HT1080 (cell line): ENCODE results near the gene YEATS2. TPM values are rescaled to one million over a fixed set of nuclear protein-coding genes. Genes with fewer than 3 reads are reported as not detected.
"Not testable (repeated sequence)": the region's sequence is repeated elsewhere in the genome, so short reads cannot be mapped to it uniquely, and the experiment has no call there.

Source experiments
- DNase-seq: peaks from one replicate; pipeline ENCODE4 v3.0.0-alpha.2; 2015; ENCODE audit warnings: low read depth
- total RNA-seq: library from RNA; depleted of rRNA; stranded (reverse); fragments of >200 nt; shearing (Covaris generic); gene quantifications from 2 replicates; pipeline ENCODE4 v1.2.3, GENCODE V29; 2014

Gene YEATS2
- total RNA-seq, 1 experiment from 2014 or later = 44.4 TPM

- no peak for DNase-seq
These were observed 13.9 kb downstream of the YEATS2 start for GRCh38 chr3:183711516-183711915.

- no peak for DNase-seq
These were observed 17.0 kb downstream of the YEATS2 start for GRCh38 chr3:183714622-183715021.

DNA sequence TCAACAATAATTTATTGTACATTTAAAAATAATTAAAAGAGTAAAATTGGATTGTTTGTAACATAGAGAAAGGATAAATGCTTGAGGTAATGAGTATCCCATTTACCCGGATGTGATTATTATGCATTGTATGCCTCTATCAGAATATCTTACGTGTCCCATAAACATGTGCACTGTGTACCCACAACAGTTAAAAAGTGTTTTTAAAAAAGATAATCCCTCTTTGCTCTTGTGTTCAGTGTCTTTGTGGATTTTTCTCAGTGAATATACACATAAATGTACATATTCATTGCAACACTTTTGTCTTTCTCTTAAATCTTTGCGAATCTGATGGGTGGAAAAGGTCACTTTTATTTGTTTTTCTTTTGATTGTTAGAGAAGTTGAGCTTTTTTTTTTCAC, 20.4 kb downstream of the YEATS2 start:
- DNase-seq = no peak

- no peak for DNase-seq
These were observed 27.8 kb downstream of the YEATS2 start for GRCh38 chr3:183725387-183725786.

DNA sequence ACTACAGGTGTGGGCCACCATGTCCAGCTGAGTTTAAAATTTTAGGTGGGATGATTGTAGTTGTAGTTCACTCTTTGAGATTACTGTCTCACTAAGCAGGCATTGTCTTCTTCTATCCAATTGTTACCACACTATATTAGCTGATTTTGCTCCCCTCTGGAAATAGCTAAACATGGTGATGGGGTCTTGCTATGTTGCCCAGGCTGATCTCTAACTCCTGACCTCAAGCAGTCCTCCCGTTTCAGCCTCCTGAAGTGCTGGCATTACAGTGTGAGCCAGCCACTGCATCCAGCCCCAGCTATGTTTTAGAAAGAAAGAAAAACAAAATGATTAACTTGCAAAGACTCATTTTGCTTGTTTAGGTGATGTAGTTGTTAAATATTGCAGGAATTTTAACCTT, 30.6 kb downstream of the YEATS2 start:
- DNase-seq = no peak

GRCh38 chr3:183730361-183730760, 32.8 kb downstream of the YEATS2 start:
- no peak for DNase-seq

DNA sequence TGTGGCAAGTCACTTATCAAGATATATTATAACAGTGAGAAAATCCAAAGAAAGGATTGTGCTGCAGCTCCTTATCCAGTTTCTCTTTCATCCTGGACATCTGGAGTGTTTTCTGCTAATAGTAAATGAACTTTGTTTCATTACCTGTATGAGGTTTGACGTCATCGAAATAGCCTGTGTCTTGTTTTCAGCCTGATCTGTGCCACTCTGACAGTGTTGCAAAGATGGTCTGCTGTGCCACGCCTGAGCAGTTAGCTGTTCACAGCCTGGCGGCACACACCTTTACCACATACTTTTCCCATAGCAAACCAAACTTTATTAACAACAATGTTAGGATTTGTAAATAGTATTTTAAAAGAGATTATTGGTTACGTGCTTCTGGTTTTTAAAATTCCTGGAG, 34.0 kb downstream of the YEATS2 start:
- DNase-seq = no peak

- no peak for DNase-seq
These were observed 36.0 kb downstream of the YEATS2 start for GRCh38 chr3:183733553-183733952.

DNA sequence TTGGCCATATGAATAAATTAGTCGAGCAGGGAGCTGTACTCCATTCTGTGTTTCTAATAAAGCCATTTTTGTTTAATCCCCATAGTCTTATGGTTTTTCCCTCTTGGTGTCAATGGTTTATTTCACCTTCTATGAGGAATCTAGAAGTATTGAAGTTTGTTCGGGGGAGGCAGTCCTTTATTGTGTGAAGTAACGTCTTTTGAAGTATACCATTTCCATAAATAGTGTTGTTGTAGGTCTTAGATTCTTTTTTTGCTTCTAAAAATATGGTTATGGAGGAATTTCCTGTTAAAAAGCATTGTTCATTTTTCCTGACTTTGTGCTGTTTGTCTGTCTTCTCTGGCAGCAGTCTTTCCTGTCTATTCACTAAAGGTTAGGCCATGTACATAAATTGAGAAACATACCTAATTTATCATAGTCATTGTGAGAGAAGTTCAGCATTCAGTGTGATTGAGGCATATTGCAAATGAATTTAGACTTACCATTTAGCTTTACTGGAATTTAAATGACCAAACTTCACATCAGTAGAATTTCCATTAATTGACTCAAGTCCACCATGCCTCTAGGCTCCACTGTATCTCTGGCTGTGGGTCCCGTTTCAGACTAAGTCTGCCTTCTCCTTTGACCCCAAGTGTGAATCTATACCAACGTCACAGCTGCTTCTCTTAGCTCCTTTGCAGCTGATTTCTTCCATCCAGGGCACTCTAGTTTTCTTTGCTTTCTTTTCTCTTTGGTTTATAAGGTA, 37.3 kb downstream of the YEATS2 start:
- no peak for DNase-seq

- DNase-seq = no peak
These were observed 39.5 kb downstream of the YEATS2 start for GRCh38 chr3:183737116-183737515.

- not testable (repeated sequence) for DNase-seq
These were observed 42.6 kb downstream of the YEATS2 start for GRCh38 chr3:183740154-183740553.

- no peak for DNase-seq
These were observed 45.6 kb downstream of the YEATS2 start for GRCh38 chr3:183743231-183743630.

- no peak for DNase-seq
These were observed 47.9 kb downstream of the YEATS2 start for GRCh38 chr3:183745300-183746098.

DNA sequence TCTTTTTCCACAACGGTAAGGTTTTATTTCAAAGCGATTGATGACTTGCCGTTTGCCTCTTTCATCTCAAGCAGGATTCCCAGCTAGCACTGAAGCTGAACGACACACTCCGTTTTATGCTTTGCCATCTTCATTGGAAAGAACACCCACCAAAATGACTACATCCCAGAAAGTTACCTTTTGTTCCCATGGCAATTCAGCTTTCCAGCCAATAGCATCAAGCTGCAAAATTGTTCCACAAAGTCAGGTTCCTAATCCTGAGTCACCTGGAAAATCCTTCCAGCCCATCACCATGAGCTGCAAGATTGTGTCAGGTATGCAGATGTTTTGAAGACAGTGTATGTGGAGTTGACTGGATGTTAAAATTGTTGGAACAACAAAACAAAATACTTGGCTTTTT, 56.5 kb downstream of the YEATS2 start:
- DNase-seq = no peak

DNA sequence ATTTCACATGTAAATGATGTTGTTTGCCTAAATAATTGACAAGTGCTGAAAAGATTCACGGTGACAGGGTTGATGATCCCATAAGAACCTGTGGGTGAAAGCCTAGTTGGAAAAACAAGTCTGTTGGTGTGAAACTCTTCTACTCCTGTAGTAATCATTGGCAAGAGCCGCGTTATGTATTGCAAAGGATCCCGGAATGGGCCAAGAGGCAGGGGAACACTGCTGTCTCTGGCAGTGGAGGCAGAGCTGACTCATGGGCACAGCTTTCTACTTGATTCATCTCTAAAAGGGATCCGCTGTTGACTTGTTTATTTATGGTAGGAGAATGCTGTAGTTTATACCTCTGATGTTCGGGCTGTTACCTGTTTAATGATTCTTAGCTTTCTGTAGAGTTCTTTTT, 64.7 kb downstream of the YEATS2 start:
- DNase-seq = no peak

GRCh38 chr3:183764847-183765731, 67.5 kb downstream of the YEATS2 start:
- no peak for DNase-seq

GRCh38 chr3:183766107-183766506, 68.5 kb downstream of the YEATS2 start:
- no peak for DNase-seq

- peak; percentile 80 for DNase-seq
These were observed 69.4 kb downstream of the YEATS2 start for GRCh38 chr3:183766745-183767606.

- DNase-seq = no peak
These were observed 70.5 kb downstream of the YEATS2 start for GRCh38 chr3:183768114-183768513.

DNA sequence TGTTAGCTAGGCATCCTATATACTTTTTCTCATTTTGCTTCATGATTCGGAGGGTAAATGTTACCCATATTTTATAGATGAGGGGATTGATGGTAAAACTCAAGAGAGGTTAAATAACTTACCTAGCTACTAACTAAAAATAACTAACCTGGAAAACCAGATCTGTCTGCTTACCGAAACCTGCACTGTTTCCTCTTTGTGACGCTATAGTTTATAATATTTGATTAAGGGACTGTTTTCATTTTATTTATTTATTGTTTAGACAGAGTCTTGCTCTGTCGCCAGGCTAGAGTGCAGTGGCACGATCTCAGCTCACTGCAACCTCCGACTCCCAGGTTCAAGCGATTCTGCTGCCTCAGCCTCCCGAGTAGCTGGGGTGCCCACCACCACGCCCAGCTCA, 71.9 kb downstream of the YEATS2 start:
- no peak for DNase-seq

DNA sequence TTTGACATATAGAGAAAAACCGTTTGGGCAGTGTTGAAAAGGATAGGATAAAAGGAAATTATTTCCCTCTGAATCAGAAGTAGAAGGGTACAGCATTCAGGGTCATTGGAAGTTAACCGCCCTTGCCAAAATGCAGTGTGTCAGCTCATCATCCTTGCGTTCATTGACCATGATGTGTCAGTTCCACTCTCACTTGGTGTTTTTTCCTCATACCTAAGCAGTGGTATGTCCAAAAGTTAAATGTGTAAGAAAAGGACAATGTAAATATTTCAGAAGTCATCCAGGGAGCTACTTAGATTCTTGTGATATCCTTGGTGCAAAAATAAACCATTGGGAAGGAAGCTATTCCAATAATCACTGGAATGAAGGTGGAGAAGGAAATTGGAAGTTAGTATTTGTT, 77.0 kb downstream of the YEATS2 start:
- no peak for DNase-seq
